ENCODE data around the gene SLC19A2. TPM values are rescaled to one million over a fixed set of nuclear protein-coding genes. Genes with fewer than 3 reads are reported as not detected.
A peak's percentile ranks its signal among the peaks of the same experiment; 100 is the strongest.

SLC19A2 gene
- total and polyA plus RNA-seq, 2 of the 8 experiments (the other 6 are each of a cell fraction or from before 2014, with no cell fraction given), result 21.2 to 23.2 TPM

DNA sequence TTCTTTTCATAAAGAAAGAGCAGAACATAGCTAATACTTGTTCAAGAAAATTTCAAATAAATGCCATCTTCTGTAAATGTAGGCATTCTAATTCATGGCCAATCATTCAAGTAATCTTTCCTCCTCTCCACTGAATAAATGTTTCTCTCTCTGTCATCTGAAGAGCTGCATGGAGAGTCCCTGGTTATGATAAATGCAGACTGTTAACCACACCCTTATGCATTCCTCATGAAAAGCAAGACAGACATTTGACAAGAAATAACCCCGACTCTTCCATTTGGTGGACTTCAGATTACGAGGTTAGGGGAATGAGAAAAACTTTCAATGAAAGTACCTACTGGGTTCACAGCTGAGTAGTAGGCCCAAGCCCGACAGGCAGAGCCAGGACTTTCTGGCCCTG is 44.7 kb upstream of the SLC19A2 start:
- no peak overlapping the region for H4K91ac ChIP-seq (replicated peaks; ENCODE audit: insufficient read length, low read length)
- H3K36me3 ChIP-seq (ENCODE audit: control insufficient read depth in 2 of 4, insufficient read depth in 4 of 4, low read length in 3 of 4), result no peaks in the 10 kb centered on the region; a peak in 1 of 8 replicates
- no peak overlapping the region for H3K4me2 ChIP-seq (ENCODE audit: insufficient read depth in 1 of 2, low read depth in 2 of 2, low read length in 2 of 2)
- H2AFZ ChIP-seq (ENCODE audit: low read length), result no peak overlapping the region
- H3K14ac ChIP-seq (ENCODE audit: insufficient read length), result no peak overlapping the region
- FAIRE-seq (no peak), DNase-seq (ENCODE audit: low read depth in 1 of 2, low spot score in 2 of 2) (no peak)
- H2AK5ac ChIP-seq (ENCODE audit: low read depth, low read length), result no peak overlapping the region
- H3K4ac ChIP-seq (replicated peaks; ENCODE audit: insufficient read length, low read depth, low read length), result no peak overlapping the region
- no peaks in the 10 kb centered on the region for H3K79me1 ChIP-seq (ENCODE audit: low read depth, low read length)
- TF ChIP-seq, protein P1, sequence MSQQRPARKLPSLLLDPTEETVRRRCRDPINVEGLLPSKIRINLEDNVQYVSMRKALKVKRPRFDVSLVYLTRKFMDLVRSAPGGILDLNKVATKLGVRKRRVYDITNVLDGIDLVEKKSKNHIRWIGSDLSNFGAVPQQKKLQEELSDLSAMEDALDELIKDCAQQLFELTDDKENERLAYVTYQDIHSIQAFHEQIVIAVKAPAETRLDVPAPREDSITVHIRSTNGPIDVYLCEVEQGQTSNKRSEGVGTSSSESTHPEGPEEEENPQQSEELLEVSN (IDR thresholded peaks at IDR 0.05), result no peak
- TF ChIP-seq, protein P2, sequence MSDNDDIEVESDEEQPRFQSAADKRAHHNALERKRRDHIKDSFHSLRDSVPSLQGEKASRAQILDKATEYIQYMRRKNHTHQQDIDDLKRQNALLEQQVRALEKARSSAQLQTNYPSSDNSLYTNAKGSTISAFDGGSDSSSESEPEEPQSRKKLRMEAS (IDR thresholded peaks at IDR 0.05), result no peak
- no peak for TF ChIP-seq SIRT6 (IDR thresholded peaks at IDR 0.05; ENCODE audit: low read length)
- TF ChIP-seq POLR2AphosphoS5 (IDR thresholded peaks at IDR 0.05; ENCODE audit: low read depth, low read length), result no peak
- TF ChIP-seq SUZ12 (IDR thresholded peaks at IDR 0.05; ENCODE audit: low read length), result no peak
- no peak for TF ChIP-seq KDM5A (IDR thresholded peaks at IDR 0.05; ENCODE audit: low read length)
- no peak for TF ChIP-seq CBX5 (IDR thresholded peaks at IDR 0.05; ENCODE audit: low read depth, low read length)
- no peak for TF ChIP-seq SP4 (IDR thresholded peaks at IDR 0.05; ENCODE audit: low read length)
- TF ChIP-seq HDAC2 (IDR thresholded peaks at IDR 0.05; ENCODE audit: borderline replicate concordance in 1 of 2, low read depth in 2 of 2, low read length in 2 of 2), result no peak
- H3K79me2 ChIP-seq (ENCODE audit: control insufficient read depth in 1 of 2, insufficient read depth in 2 of 2, low read length in 2 of 2), result no peaks in the 10 kb centered on the region
- ChIA-PET CTCF (ENCODE audit: partially characterized antibody) (interaction anchor here (1.1 to 6.7 kb wide), 3 partner anchors 15 to 182 kb away, joined by 3 to 36 read pairs (median 6); no protein-coding TSS in a partner anchor), POLR2A (ENCODE audit: partially characterized antibody) (interaction anchor here (1.4 kb wide), 1 partner anchor 44 kb away, joined by 4 read pairs; no protein-coding TSS in a partner anchor)
- no peak overlapping the region for H3K27ac ChIP-seq (ENCODE audit: low read depth, low read length)
- no peak overlapping the region for H2BK120ac ChIP-seq (replicated peaks; ENCODE audit: low read depth, low read length)
- no peak overlapping the region for H3K18ac ChIP-seq (ENCODE audit: extremely low read depth, low read length)
- WGBS, 2 experiments (ENCODE audit: extremely low coverage in 1 of 2, insufficient coverage in 1 of 2, insufficient read length in 1 of 2, insufficient replicate concordance in 2 of 2, low coverage in 1 of 2, low lambda C conversion rate in 2 of 2, missing lambda C conversion rate in 1 of 2), result 77% methylated on average over 3 of the region's 3 CpGs; no CpG with 5 or more reads in 1 of the 2 experiments
- H3K27me3 ChIP-seq (replicated peaks in 1 of 4; ENCODE audit: control insufficient read depth in 3 of 4, extremely low read depth in 1 of 4, insufficient read depth in 3 of 4, low read length in 3 of 4), result no peaks in the 10 kb centered on the region
- H3K9ac ChIP-seq (replicated peaks in 1 of 4; ENCODE audit: extremely low read depth in 1 of 4, low read depth in 3 of 4, low read length in 3 of 4), result no peak overlapping the region
- H2BK5ac ChIP-seq (ENCODE audit: low read depth, low read length), result no peak overlapping the region
- H2BK12ac ChIP-seq (ENCODE audit: low read depth, low read length), result peak overlapping the region; percentile 10; the same call in 1 of the 2 replicates
- H3K9me3 ChIP-seq (ENCODE audit: insufficient read depth in 2 of 2, low read depth in 1 of 2, low read length in 1 of 2), result no peaks in the 10 kb centered on the region
- no peak overlapping the region for H3K4me3 ChIP-seq (ENCODE audit: extremely low read depth in 1 of 4, insufficient read depth in 2 of 4, low read depth in 3 of 4, low read length in 4 of 4)
- no peak overlapping the region for H3K23ac ChIP-seq (ENCODE audit: insufficient read length)
- H2BK20ac ChIP-seq (ENCODE audit: low read length), result 0 out of 2 replicates have a peak overlapping the region, but pooled peaks have one; percentile 40
- H4K5ac ChIP-seq (ENCODE audit: insufficient read length, low read depth, low read length), result no peak overlapping the region
- H4K8ac ChIP-seq (ENCODE audit: extremely low read depth, insufficient read depth, low read length), result no peak overlapping the region
- H3K56ac ChIP-seq (replicated peaks; ENCODE audit: insufficient read length, low read depth, low read length), result no peak overlapping the region
- no peaks in the 10 kb centered on the region for H3K23me2 ChIP-seq (ENCODE audit: low read depth, low read length)
- peaks cover 3 to 18% (median 10%) of the 10 kb centered on the region in 4 experiments; a peak in 6 of 7 replicates for H3K4me1 ChIP-seq (replicated peaks in 1 of 4; ENCODE audit: control insufficient read depth in 3 of 4, insufficient read depth in 4 of 4, low read length in 3 of 4)
- no peak overlapping the region for H2BK15ac ChIP-seq (ENCODE audit: low read length)
- H4K20me1 ChIP-seq (replicated peaks in 1 of 2; ENCODE audit: control insufficient read depth in 1 of 2, insufficient read depth in 2 of 2, low read length in 2 of 2), result no peaks in the 10 kb centered on the region

All from H1 (cell line).